SK-N-MC (cell line): Measurements from ENCODE around the gene SPPL2A.
"Not testable (repeated sequence)": the region's sequence is repeated elsewhere in the genome, so short reads cannot be mapped to it uniquely, and the experiment has no call there.

ENCODE experiments used
- EZH2 ChIP-seq: fragments of 200-600 bp; sonication (generic); IDR thresholded peaks from one replicate; pipeline ENCODE4 v1.6.1; 2017; ENCODE audit warnings: antibody characterized with exemption
- FOXP2 ChIP-seq: optimal IDR thresholded peaks from 2 replicates; pipeline ENCODE3; 2011; ENCODE audit warnings: mild to moderate bottlenecking, moderate library complexity; ENCODE audit not compliant: insufficient read depth; ENCODE audit errors: extremely low read length, control extremely low read depth
- POLR2AphosphoS5 ChIP-seq: IDR thresholded peaks from 2 replicates; pipeline ENCODE4 v1.6.1; 2012; ENCODE audit warnings: mild to moderate bottlenecking, low read depth, low read length, borderline replicate concordance

- not testable (repeated sequence) for TF ChIP-seq POLR2AphosphoS5, EZH2, FOXP2
These were observed 70.8 kb downstream of the SPPL2A start for GRCh38 chr15:50694634-50695165.
